ENCODE data around the gene MAPKAPK3.

- TF ChIP-seq CTCF (conservative IDR thresholded peaks at IDR 0.05; ENCODE audit: low read length), result no peak
- no peak for TF ChIP-seq EZH2phosphoT487 (IDR thresholded peaks at IDR 0.05; ENCODE audit: borderline replicate concordance)
Measured at GRCh38 chr3:50651920-50652529, 35.1 kb downstream of the MAPKAPK3 start.
